H54 (cell line): ENCODE measurements around the gene PRR35.

Experiments used
- DNase-seq: peaks from one replicate; pipeline ENCODE4 v3.0.0; 2011; ENCODE audit warnings: low spot score, mixed read lengths; ENCODE audit not compliant: insufficient read length
- FAIRE-seq: peaks from 3 replicates; lab custom pipeline; 2011; peaks lifted over from hg19 to GRCh38; lab: Jason Lieb, UNC
- POLR2A ChIP-seq: IDR thresholded peaks from 2 replicates; pipeline ENCODE4 v1.6.1; 2011; ENCODE audit warnings: low read depth, mild to moderate bottlenecking, low read length

The PRR35 gene

GRCh38 chr16:567373-568256 is 7.4 kb downstream of the PRR35 start:
- DNase-seq (no peak), FAIRE-seq (no peak)
- no peak for TF ChIP-seq POLR2A

- DNase-seq (no peak), FAIRE-seq (no peak)
- TF ChIP-seq POLR2A, result no peak
These were observed 8.4 kb downstream of the PRR35 start for GRCh38 chr16:568401-569258.

GRCh38 chr16:569445-570254 is 9.5 kb downstream of the PRR35 start, which contains the start of gene PIGQ:
Gene PIGQ, plus strand, starts transcription at chr16:569968. Its CDS starts 4,107 bp downstream, at chr16:574075.
- DNase-seq, result peak; percentile 91
- TF ChIP-seq POLR2A, result no peak
- no peak for FAIRE-seq

GRCh38 chr16:572865-573650 is 12.9 kb downstream of the PRR35 start:
- FAIRE-seq (no peak), DNase-seq (no peak)
- no peak for TF ChIP-seq POLR2A

- FAIRE-seq (no peak), DNase-seq (no peak)
- TF ChIP-seq POLR2A, result no peak
These were observed 14.0 kb downstream of the PRR35 start for GRCh38 chr16:574021-574760.

- FAIRE-seq (no peak), DNase-seq (no peak)
- TF ChIP-seq POLR2A, result no peak
These were observed 15.4 kb downstream of the PRR35 start for GRCh38 chr16:575354-576196.

- FAIRE-seq (no peak), DNase-seq (no peak)
- TF ChIP-seq POLR2A, result no peak
These were observed 16.1 kb downstream of the PRR35 start for GRCh38 chr16:576197-576822.

- DNase-seq (no peak), FAIRE-seq (no peak)
- TF ChIP-seq POLR2A, result no peak
These were observed 16.6 kb downstream of the PRR35 start for GRCh38 chr16:576823-577201.

- no peak for FAIRE-seq
- no peak for DNase-seq
- no peak for TF ChIP-seq POLR2A
These were observed 17.6 kb downstream of the PRR35 start for GRCh38 chr16:577796-578195.

- no peak for TF ChIP-seq POLR2A
- FAIRE-seq (no peak), DNase-seq (no peak)
These were observed 18.2 kb downstream of the PRR35 start for GRCh38 chr16:578232-578869.
